NB4 (cell line): ENCODE measurements around the gene ACOT7.

Experiments used
- DNase-seq: peaks from one replicate; pipeline ENCODE4 v3.0.0; 2010; ENCODE audit warnings: low read depth
- H3K4me3 ChIP-seq: one replicate; pipeline ENCODE4 v1.5.1; 2011; ENCODE audit warnings: mild to moderate bottlenecking, low read depth, low read length, moderate library complexity
- CTCF ChIP-seq: IDR thresholded peaks from one replicate; pipeline ENCODE4 v1.5.1; 2012; ENCODE audit warnings: low read depth, low read length
- MAX ChIP-seq: IDR thresholded peaks from 2 replicates; pipeline ENCODE4 v1.6.1; 2011; ENCODE audit warnings: low read depth, low read length
- MYC ChIP-seq: IDR thresholded peaks from 2 replicates; pipeline ENCODE4 v1.6.1; 2011; ENCODE audit warnings: low read depth, low read length
- POLR2A ChIP-seq: IDR thresholded peaks from 2 replicates; pipeline ENCODE4 v1.6.1; 2011; ENCODE audit warnings: mild to moderate bottlenecking; ENCODE audit not compliant: insufficient read length; ENCODE audit errors: extremely low read depth

ACOT7 gene

GRCh38 chr1:6332821-6333220, 60.7 kb downstream of the ACOT7 start:
- no peak for TF ChIP-seq MYC
- no peak overlapping the region for H3K4me3 ChIP-seq
- DNase-seq = no peak

- TF ChIP-seq POLR2A (no peak), MYC (no peak), MAX (no peak)
Measured at GRCh38 chr1:6331543-6332273, 61.9 kb downstream of the ACOT7 start.

GRCh38 chr1:6330410-6330911, 63.1 kb downstream of the ACOT7 start:
- H3K4me3 ChIP-seq = no peak overlapping the region
- no peak for DNase-seq
- TF ChIP-seq POLR2A (no peak), MAX (no peak), CTCF (no peak), MYC (no peak)

More at GRCh38 chr1:6331543-6332273, 61.9 kb downstream of the ACOT7 start:
- H3K4me3 ChIP-seq = no peak overlapping the region
- DNase-seq = no peak

- no peak overlapping the region for H3K4me3 ChIP-seq
- DNase-seq = no peak
- TF ChIP-seq MYC (no peak), MAX (no peak), CTCF (no peak), POLR2A (no peak)
Measured at GRCh38 chr1:6329851-6330250, 63.7 kb downstream of the ACOT7 start.

GRCh38 chr1:6329396-6329795, 64.2 kb downstream of the ACOT7 start:
- TF ChIP-seq MAX (no peak), CTCF (no peak), POLR2A (no peak), MYC (no peak)
- no peak for DNase-seq
- no peak overlapping the region for H3K4me3 ChIP-seq

- no peak for DNase-seq
- TF ChIP-seq POLR2A (no peak), MAX (no peak), CTCF (no peak), MYC (no peak)
- H3K4me3 ChIP-seq = no peak overlapping the region
Measured at GRCh38 chr1:6328696-6329095, 64.9 kb downstream of the ACOT7 start.
